Epidermal melanocyte (primary cell): Measurements from ENCODE around the gene KIRREL2.
A peak's percentile ranks its signal among the peaks of the same experiment; 100 is the strongest.
"Not testable (repeated sequence)": the region's sequence is repeated elsewhere in the genome, so short reads cannot be mapped to it uniquely, and the experiment has no call there.

Source experiments
- DNase-seq: peaks from one replicate; pipeline ENCODE4 v3.0.0; 2011; ENCODE audit warnings: low spot score; ENCODE audit not compliant: insufficient read length

KIRREL2 gene

DNA sequence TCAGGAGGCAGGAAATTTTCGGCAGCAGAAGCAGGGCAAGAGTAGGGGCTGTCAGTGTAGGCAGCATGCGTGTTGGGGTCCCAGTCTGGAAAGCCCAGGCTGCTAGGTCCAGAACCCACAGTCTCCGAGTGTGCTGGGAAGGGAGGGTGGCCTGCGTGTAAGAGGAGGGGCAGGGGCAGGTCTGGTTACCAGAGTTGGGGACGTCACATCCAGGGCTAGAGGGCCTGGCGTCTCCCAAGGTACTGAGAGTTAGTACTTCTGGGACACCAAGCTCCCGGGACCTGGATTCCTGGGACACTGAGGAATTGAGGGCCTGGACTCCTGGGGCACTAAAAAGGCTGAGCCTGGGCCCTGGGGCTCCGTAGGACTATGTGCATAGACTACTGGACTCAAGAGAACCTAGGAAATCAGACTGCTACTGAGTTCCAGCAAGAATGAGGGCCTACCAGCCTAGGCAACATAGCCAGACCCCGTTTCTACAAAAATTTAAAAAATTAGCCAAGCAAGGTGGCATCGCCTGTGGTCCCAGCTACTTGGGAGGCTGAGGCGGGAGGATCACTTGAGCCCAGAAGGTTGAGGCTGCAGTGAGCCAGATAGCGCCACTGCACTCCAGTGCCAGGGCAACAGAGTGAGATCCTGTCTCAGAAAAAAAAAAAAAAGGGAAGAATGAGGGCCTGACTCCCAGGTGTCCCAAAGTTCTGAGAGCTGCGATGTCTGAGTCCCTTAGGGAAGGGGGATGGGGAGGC, 41.2 kb downstream of the KIRREL2 start:
- no peak for DNase-seq

DNA sequence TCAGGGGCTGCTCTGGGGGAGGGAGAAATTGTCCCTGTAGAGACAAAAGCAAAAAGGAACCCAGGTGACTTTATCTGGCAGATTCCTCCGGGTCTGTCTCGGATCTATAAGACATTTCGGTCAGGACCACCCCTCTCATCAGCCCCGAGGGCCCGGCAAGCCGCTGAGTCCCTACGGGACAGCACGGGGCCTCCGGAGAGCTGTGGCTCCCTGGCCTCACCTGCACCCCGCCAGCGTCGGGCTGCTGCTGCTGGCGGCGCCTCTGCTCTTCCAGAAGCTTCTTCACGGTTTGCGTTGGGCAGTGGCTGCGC, 41.7 kb downstream of the KIRREL2 start:
- no peak for DNase-seq

DNA sequence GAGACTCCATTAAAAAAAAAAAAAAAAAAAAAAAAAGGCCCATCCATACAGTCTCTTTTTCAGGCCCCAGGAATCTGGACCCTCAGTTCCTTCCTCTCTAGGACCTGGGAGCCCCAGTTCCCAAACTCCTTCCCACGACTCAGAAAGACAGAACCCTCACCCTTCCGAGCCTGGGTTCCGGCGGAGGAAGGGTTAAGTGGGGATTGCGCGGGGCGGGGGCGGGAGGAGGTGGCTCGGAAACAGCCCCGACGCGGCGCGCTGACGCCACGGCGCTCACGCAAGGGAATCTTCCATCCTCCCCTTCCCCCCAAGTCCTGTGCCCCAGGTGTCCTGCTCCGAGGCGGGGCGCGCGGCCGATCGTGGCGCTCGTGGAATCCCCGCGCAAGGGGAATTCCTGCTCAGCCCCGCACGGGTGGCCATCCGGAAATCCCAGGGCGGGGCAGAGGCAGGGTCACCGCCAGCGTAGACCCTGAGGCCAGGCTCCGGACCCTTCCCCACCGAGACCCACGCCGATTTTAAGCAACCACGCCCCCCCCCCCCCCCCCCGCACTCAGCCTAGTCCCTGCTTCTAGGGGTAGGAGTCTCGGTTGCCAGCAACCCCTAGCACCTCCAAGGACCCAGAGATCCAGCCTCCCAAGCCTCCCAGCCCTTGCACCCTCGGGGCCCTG, 43.0 kb downstream of the KIRREL2 start:
- peak; percentile 72 for DNase-seq

DNA sequence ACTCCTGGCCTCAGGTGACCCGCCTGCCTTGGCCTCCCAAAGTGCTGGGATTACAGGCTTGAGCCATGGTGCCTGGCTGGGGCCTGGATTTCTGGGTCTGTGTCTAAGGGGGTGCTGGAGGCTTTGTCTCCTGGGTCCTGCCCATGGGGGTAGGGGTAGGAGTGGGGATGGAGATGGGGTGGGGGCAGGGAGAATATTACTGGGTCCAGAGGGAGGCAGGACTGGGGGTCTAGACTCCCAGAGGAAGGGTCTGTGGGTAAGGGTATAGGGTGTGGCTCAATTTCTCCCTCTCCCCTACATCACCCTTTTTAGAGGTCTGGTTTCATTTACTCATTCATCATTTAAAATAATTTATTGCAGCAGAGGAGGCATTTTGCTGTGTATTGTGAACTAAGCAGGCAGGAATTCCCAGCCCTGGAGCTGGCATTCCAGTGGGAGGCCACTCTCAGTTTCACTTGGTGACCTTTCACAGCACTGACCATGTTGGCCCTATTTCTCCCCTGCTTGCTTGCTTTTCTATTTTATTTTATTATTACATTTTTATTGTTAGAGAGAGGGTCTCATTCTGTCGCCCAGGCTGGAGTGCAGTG, 44.4 kb downstream of the KIRREL2 start:
- peak; percentile 69 for DNase-seq

DNA sequence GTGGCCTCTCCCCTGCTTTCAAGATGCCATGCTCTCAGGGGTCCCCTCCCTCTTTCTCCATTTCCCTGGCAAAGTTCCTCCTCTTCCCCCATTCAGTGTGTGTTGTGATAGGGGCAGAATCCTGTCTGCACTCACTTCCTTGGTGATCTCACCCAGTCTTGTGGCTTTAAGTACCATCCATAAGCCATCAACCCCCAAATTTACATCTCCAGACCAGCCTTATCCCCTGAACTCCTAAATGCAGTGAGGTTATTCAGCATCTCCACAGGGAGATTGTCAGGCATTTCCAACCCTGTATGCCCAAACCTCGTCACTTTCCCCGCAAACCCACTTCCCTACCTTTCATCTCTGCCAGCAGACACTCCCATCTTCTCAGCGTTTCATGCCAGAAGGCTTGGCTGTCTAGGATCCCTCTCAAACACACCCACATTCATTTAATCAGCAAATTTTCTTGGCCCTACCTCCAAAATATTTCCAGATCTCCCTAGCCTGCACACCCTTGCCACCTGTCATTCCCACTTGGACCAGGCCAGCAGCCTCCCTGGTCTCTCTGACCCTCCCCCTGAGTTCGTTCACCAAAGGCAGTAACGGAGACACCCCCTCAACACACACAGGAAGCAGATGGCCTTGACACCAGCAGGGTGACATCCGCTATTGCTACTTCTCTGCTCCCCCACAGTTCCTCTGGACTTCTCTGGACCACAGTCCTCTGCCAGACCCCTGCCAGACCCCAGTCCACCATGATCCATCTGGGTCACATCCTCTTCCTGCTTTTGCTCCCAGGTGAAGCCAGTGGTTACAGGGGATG, 45.3 kb downstream of the KIRREL2 start, which contains the start of gene HCST:
HCST (plus strand) TSS at position 676 of the 808 bp plus-strand sequence; CDS start at position 741, 65 bp downstream.
- no peak for DNase-seq

DNA sequence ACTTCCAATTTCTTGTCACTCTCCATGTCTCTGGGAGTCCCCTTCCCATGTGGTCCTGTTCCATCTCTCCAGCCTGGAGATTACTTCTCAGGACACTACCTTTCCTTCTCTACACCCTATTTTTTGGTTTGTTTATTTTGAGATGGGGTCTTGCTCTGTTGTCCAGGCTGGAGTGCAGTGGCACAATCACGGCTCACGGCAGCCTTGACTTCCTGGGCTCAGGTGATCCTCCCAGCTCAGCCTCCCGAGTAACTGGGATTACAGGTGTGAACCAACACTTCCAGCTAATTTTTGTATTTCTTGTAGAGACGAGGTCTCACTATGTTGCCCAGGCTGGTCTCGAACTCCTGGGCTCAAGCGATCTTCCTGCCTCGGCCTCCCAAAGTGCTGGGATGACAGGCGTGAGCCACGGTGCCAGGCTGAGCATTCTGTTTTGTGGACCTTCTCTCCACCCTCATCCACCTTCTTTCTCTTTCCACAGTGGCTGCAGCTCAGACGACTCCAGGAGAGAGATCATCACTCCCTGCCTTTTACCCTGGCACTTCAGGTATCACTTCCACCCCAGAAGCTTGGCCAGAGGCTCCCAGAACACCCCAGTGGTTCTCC, 46.3 kb downstream of the KIRREL2 start:
- no peak for DNase-seq

DNA sequence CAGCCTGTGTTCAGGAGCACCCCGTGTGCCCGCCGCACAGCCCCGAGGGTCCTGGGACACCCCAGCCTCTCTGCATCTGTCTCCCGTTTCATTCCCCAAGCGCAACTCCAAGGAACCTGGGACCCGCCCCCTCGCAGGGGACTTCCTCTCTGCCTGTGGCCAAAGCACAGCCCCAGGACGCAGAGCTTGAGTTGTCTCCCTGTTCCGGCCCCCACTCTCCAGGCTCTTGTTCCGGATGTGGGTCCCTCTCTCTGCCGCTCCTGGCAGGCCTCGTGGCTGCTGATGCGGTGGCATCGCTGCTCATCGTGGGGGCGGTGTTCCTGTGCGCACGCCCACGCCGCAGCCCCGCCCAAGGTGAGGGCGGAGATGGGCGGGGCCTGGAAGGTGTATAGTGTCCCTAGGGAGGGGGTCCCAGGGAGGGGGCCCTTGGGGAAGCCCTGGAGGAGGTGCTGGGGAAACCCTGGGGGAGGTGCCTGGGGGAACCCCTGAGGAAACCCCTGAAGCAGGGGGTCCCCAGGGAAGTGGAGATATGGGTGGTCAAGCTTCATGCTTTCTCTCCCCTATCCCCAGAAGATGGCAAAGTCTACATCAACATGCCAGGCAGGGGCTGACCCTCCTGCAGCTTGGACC, 47.0 kb downstream of the KIRREL2 start:
- peak; percentile 72 for DNase-seq

DNA sequence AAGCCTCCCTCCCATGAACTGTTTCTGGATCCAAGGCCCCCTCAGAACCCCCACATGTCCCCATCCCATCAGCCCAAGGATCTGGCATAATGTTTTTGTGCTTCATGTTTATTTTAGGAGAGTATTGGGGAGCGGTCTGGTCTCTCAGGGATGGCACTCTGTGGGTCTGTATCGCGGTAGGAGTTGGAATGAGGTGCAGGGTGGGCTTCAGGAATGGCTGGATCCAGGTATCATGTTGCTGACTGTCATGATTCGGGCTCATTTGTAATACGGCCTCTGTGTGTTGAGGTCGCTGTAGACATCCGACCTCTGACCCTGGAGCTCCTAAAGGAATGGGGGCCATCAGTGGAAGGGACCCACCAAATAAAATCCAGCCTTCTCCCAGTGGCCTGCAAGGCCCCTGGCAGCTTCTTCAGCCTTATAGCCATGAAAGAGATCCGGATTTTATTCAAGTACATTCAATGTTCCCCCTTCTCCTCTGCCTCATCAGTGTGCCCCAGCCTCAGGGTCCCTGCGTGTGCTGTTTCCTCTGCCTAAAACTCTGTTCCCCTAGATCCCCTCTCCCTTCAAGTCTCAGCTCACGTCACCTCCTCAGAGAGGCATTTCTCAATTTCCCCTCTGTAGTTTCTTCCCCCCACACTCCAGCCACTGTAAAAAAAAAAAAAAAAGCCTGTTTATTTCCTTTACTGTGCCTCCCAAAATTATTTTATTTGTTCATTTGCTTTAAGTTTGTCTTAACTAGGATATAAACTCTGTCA, 47.8 kb downstream of the KIRREL2 start:
- no peak for DNase-seq

DNA sequence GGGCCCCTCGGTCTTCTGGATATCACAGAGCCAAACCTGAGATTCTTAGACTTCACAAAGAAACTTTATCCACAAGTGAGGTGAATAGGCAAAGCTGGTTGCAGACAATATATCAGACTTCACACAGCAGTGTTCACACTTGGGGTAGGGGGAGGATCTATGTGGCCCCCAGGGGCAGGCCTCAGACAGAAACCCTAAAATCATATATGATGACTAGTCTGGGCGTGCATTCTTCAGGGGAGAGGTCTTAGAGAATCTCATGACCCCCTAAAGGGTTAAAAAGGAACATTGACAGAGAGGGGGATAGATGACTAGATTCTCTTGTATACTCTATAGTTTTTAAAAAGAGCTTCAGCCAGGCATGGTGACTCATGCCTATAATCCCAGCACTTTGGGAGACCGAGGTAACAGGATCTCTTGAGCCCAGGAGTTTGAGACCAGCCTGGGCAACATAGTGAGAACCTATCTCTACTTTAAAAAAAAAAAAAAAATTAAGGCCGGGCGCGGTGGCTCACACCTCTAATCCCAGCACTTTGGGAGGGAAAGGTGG, 48.5 kb downstream of the KIRREL2 start:
- DNase-seq, result no peak

DNA sequence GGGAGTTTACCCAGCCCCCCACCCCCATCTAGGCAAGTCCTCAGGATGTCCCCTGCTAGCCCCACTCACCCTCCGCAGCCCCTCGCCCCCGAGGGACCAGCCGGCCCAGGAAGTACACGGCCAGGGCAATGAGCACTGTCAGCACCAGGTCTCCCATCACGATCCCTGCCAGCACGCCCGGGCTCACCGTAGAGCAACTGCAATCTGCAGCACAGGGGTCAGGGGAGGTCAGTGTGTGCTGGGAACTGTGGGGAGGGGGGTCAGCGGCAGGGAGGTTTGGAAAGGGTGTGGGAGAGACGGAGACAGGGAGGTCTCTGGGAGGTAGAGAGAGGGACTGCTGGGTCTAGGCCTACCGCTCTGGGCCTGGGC, 50.6 kb downstream of the KIRREL2 start:
- no peak for DNase-seq

DNA sequence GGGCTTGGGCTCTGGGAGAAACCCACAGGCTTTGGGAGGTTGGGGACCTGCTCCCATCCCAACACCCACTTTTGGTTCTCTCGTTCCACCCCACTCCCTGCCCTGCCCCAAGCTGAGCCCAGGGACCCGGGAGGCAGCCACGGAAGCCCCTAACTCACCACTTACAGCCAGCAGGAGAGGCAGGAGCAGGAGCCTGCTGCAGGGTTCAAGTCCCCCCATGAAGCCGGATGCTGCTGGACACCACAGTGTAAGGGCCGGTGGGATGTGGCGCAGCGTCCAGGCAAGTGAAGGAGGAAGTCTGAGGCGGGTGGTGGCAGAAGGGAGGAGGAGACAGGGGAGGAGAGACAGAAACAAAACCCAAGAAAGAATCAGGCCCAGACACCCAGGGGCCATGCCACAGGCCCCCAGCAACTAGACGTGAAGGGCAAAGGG, 51.3 kb downstream of the KIRREL2 start, which contains the start of gene TYROBP:
TYROBP (minus strand) TSS at position 286 of the 432 bp plus-strand sequence; CDS start at position 219, 67 bp downstream.
- DNase-seq, result no peak

DNA sequence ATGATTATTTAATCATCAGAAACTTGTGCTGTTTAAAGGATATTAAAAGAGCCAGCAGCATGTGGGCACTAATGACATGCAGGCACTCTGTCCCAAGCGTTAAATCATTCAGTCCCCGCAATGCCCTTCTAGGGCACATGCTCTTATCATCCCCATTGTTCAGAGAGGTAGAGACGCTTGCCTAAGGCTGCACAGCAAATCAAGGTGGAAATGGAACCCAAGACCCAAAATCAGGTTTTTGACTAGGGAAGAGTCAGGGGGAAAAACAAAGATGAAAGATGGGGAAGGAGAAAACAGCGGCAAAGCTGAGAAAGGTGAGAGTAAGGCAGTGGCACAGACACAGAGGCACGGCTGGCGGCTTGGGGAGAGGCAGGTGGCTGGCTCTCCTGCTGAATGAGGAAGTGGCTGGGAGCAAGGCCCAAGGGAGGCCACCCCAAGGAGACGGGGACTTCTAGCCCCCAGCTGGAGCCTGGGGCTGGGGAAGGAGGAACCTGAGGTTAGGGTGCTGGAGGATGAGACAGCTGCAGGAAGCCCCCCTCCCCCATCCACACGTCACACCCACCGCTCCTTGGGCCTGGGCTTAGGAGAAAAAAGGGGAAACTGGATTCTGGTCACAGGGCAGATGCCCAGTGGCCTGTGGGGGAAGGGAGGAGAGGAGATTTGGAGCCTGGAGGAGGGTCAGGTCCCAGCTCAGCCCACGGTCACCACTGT, 52.4 kb downstream of the KIRREL2 start:
- no peak for DNase-seq

DNA sequence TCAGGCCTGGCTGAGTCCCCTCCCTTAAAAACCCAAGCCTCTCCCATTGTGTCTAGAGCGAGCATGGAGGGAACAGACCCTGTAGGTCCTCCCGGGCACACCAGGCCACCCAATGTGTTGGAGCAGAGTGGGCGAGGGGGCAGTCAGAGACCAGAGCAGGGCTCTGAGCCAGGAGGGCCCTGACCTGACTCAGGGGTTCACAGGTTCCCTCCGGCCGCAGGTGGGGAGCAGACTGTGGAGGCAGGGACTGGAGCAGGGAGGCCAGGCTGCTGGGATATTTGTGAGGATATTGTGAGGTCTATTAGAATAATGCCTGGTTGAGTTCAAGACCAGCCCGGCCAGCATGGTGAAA, 52.9 kb downstream of the KIRREL2 start:
- no peak for DNase-seq

DNA sequence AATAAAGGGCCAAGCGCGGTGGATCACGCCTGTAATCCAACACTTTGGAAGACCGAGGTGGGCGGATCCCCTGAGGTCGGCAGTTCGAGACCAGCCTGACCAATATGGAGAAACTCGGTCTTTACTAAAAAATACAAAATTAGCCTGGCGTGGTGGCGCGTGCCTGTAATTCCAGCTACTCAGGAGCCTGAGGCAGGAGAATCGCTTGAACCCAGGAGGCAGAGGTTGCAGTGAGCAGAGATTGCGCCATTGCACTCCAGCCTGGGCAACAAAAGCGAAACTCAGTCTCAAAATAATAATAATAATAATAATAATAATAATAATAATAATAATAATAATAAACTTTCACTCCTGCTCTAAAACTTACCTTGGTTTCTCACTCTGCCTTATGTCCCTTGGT, 53.6 kb downstream of the KIRREL2 start:
- DNase-seq, result not testable (repeated sequence)

DNA sequence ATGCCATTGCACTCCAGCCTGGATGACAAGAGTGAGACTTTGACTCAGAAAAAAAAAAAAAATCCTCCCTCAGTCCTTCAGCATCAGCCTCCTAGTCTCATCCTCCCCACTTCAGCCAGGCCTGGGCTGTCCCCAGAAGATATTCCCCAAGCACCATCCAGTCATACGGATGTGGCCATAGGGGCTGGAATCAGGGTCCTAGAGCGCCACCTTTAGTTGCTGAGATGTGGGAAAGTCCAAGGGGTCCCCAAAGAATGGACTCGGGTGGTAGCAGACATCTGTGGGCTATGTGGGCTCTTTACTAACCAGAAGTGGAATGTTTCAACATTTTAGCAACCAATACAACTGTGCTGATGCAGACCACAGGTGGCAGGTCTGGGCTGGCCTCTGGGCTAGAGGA, 54.5 kb downstream of the KIRREL2 start:
- no peak for DNase-seq

DNA sequence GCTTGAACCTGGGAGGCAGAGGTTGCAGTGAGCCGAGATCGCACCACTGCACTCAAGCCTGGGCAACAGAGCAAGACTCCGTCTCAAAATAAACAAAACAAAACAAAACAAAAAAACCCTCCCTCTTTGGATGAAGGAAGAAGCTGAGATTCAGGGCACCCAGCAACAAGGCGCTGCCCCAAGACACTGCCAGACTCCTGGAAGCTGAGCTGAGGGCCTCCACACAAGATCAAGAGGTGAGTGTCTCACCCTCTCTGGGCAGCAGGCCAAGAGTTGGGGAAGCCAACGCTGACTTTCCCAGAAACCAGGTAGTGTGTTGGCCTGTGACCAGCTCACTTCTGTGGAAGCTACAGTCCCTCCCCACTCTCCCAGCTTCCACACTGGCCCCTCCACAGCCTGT, 55.1 kb downstream of the KIRREL2 start:
- no peak for DNase-seq

DNA sequence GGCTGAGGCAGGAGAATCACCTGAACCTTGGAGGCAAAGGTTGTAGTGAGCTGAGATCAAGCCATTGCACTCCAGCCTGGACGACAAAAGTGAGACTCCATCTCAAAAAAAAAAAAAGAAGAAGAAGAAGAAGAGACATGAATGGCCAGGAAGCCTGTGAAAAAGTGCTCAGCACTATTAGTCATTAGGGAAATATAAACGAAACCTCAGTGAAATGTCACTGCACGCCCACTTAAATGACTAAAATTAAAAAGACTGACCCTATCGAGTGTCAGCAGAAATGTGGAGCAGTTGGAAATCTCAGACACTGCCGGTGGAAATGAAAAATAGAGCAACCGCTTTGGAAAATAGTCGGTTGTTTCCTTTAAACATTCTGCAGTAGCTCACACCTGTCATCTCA, 56.9 kb downstream of the KIRREL2 start:
- no peak for DNase-seq

DNA sequence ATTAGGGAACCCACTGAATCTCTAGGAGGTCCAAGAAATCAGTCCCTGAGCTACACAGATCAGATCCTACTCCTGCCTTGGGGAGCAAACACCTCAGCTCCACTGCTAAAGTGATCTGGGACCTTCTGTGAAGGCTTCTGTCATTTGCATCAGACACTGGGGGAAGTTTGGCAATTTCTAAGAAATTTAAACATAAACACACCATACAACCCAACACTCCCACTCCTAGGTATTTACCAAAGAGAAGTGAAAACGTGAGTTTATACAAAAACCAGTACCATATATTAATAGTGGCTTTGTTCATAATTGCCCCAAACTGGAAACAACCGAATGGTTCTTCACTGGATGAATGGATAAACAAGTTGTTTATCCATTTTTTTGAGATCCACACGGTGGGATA, 58.7 kb downstream of the KIRREL2 start:
- DNase-seq, result no peak
